SK-N-SH (cell line): ENCODE results near the gene METTL1. TPM values are rescaled to one million over a fixed set of nuclear protein-coding genes. Genes with fewer than 3 reads are reported as not detected.

Experiments
- CTCF ChIA-PET: fragments of 300-600, 350-600 bp; formaldehyde crosslinking; extraction: SDS; loops from one replicate; lab custom pipeline; 2021; lab: Yijun Ruan, JAX
- POLR2A ChIA-PET: fragments of 350-600 bp; sonication (Branson Sonifier 250); formaldehyde crosslinking; extraction: SDS; loops from one replicate; lab custom pipeline; 2020; ENCODE audit warnings: antibody characterized with exemption, inconsistent platforms; lab: Yijun Ruan, JAX
- DNase-seq: peaks from one replicate; pipeline ENCODE4 v3.0.0; 2012
- H2AFZ ChIP-seq: fragments of 200-600 bp; sonication (generic); 2 replicates; pipeline ENCODE4 v1.8.1; 2016; ENCODE audit warnings: antibody characterized with exemption, mild to moderate bottlenecking, low read depth
- H3F3A ChIP-seq: fragments of 200-600 bp; sonication (generic); replicated peaks from 2 replicates; pipeline ENCODE3; 2016; ENCODE audit warnings: antibody characterized with exemption, mild to moderate bottlenecking; ENCODE audit not compliant: insufficient read depth
- H3K27ac ChIP-seq, 2 experiments: fragments of 200-500 bp in 1 of 2; fragments of 200-600 bp in 1 of 2; sonication (Bioruptor generic) in 1 of 2; sonication (generic), shearing (Covaris generic) in 1 of 2; 2 replicates each; pipeline versions ENCODE4 v1.5.1 to v1.6.1; 2014 to 2016; ENCODE audit warnings: low read depth in 2 of 2, inconsistent platforms in 1 of 2, low read length in 1 of 2, mild to moderate bottlenecking in 1 of 2, mixed read lengths in 1 of 2
- H3K27me3 ChIP-seq: fragments of 200-600 bp; sonication (generic), shearing (Covaris generic); 2 replicates; pipeline ENCODE4 v1.6.1; 2016; ENCODE audit warnings: mixed run types; ENCODE audit not compliant: insufficient read depth
- H3K36me3 ChIP-seq, 2 experiments: fragments of 200-500 bp in 1 of 2; fragments of 200-600 bp in 1 of 2; sonication (Bioruptor generic) in 1 of 2; sonication (generic) in 1 of 2; replicated peaks in 1 of 2; 2 replicates each; pipeline versions ENCODE3 to v1.5.1; 2014 to 2016; ENCODE audit warnings: low read length in 1 of 2, mild to moderate bottlenecking in 1 of 2; ENCODE audit not compliant: insufficient read depth in 2 of 2, control insufficient read depth in 1 of 2
- H3K4me1 ChIP-seq, 2 experiments: fragments of 200-500 bp in 1 of 2; fragments of 200-600 bp in 1 of 2; sonication (Bioruptor generic) in 1 of 2; sonication (generic), shearing (Covaris generic) in 1 of 2; 2 replicates each; pipeline versions ENCODE4 v1.5.1 to v1.6.1; 2014 to 2016; ENCODE audit warnings: low read depth in 1 of 2, low read length in 1 of 2, mixed run types in 1 of 2; ENCODE audit not compliant: insufficient read depth in 2 of 2, control insufficient read depth in 1 of 2
- H3K4me2 ChIP-seq: fragments of 200-600 bp; sonication (generic), shearing (Covaris generic); 2 replicates; pipeline ENCODE4 v1.6.1; 2017; ENCODE audit warnings: mixed run types
- H3K4me3 ChIP-seq, 2 experiments: fragments of 200-500 bp in 1 of 2; fragments of 200-600 bp in 1 of 2; sonication (Bioruptor generic) in 1 of 2; sonication (generic), shearing (Covaris generic) in 1 of 2; 2 replicates each; pipeline versions ENCODE4 v1.5.1 to v1.8.1; 2014 to 2016; ENCODE audit warnings: low read depth in 2 of 2, inconsistent platforms in 1 of 2, low read length in 1 of 2, mild to moderate bottlenecking in 1 of 2, mixed read lengths in 1 of 2, moderate library complexity in 1 of 2
- H3K79me2 ChIP-seq: fragments of 200-600 bp; sonication (generic); 2 replicates; pipeline ENCODE4 v1.8.1; 2017; ENCODE audit warnings: mild to moderate bottlenecking; ENCODE audit not compliant: insufficient read depth
- H3K9ac ChIP-seq: fragments of 200-600 bp; sonication (generic); 2 replicates; pipeline ENCODE4 v1.6.1; 2017; ENCODE audit warnings: mixed run types
- H3K9me2 ChIP-seq: fragments of 200-600 bp; sonication (generic); 2 replicates; pipeline ENCODE4 v1.6.1; 2017; ENCODE audit warnings: mixed run types
- H3K9me3 ChIP-seq: fragments of 200-600 bp; sonication (generic); 2 replicates; pipeline ENCODE4 v1.6.1; 2017; ENCODE audit warnings: mixed run types, mild to moderate bottlenecking, moderate library complexity
- H4K20me1 ChIP-seq: fragments of 200-600 bp; sonication (generic); 2 replicates; pipeline ENCODE4 v1.6.1; 2017; ENCODE audit warnings: mild to moderate bottlenecking, mixed run types; ENCODE audit not compliant: insufficient read depth
- EZH2phosphoT487 ChIP-seq: fragments of 200-600 bp; sonication (generic); IDR thresholded peaks from 2 replicates; pipeline ENCODE4 v1.6.1; 2017; ENCODE audit warnings: low read depth, mixed run types, mild to moderate bottlenecking, antibody characterized with exemption, moderate library complexity, borderline replicate concordance
- FOSL2 ChIP-seq: IDR thresholded peaks from 2 replicates; pipeline ENCODE4 v1.4.0; 2012; ENCODE audit warnings: low read depth, mild to moderate bottlenecking, moderate library complexity, borderline replicate concordance
- GABPA ChIP-seq: IDR thresholded peaks from 2 replicates; pipeline ENCODE4 v1.4.0; 2012; ENCODE audit warnings: low read depth, mild to moderate bottlenecking
- IRF3 ChIP-seq: fragments of 150-350 bp; IDR thresholded peaks from 2 replicates; pipeline ENCODE4 v1.6.1; 2016; ENCODE audit warnings: mild to moderate bottlenecking, low read depth, low read length
- MEF2A ChIP-seq: IDR thresholded peaks from 2 replicates; pipeline ENCODE4 v1.4.0; 2012; ENCODE audit warnings: low read depth, borderline replicate concordance
- MXI1 ChIP-seq: IDR thresholded peaks from 2 replicates; pipeline ENCODE4 v1.6.1; 2012; ENCODE audit warnings: mild to moderate bottlenecking, low read depth, low read length, improper control_type of control experiment
- NRF1 ChIP-seq: IDR thresholded peaks from 2 replicates; pipeline ENCODE4 v1.6.1; 2012; ENCODE audit warnings: low read depth, mild to moderate bottlenecking, low read length
- REST ChIP-seq: IDR thresholded peaks from 2 replicates; pipeline ENCODE4 v1.6.1; 2012; ENCODE audit warnings: mild to moderate bottlenecking, low read depth, low read length, moderate library complexity
- SMC3 ChIP-seq: IDR thresholded peaks from 2 replicates; pipeline ENCODE4 v1.6.1; 2012; ENCODE audit warnings: low read depth, low read length, improper control_type of control experiment
- TAF1 ChIP-seq: IDR thresholded peaks from 2 replicates; pipeline ENCODE4 v1.6.1; 2012; ENCODE audit warnings: low read depth, mild to moderate bottlenecking, low read length, moderate library complexity, borderline replicate concordance
- USF2 ChIP-seq: fragments of 150-350 bp; IDR thresholded peaks from 2 replicates; pipeline ENCODE4 v1.6.1; 2017; ENCODE audit warnings: antibody characterized with exemption, low read length, low read depth, borderline replicate concordance
- WGBS: methylation state at CpG from one replicate; pipeline ENCODE4 v1.1.6; 2017; ENCODE audit warnings: low lambda C conversion rate; 5-methylcytosine and 5-hydroxymethylcytosine counted together
- polyA plus RNA-seq, 3 experiments: library from polyadenylated mRNA; depleted of rRNA; stranded (reverse); fragments of >200 nt; gene quantifications; 2 replicates each; pipeline ENCODE4 v1.2.3, GENCODE V29; 2012

The METTL1 gene
- polyA plus RNA-seq, 1 of the 3 experiments (the other 2 are of a cell fraction): 28.0 TPM

GRCh38 chr12:57730336-57731067 lies 41.4 kb downstream of the METTL1 start:
- peaks cover 3 to 17% of the 10 kb centered on the region in 2 experiments for H3K36me3 ChIP-seq
- H3K27ac ChIP-seq: no peak overlapping the region
- ChIA-PET POLR2A (interaction anchor here (1.1 to 1.8 kb wide), 2 partner anchors 14 to 37 kb away, joined by 3 to 5 read pairs; partner anchors contain the start of genes OS9 and TSPAN31), CTCF (interaction anchor here (0.9 kb wide), 1 partner anchor 98 kb away, joined by 4 read pairs; the partner anchor contains the start of gene B4GALNT1)
- WGBS: 85% methylated on average over 13 of the region's 13 CpGs
- H3K9me3 ChIP-seq: no peaks in the 10 kb centered on the region
- H3K79me2 ChIP-seq: no peaks in the 10 kb centered on the region
- peaks cover 17% of the 10 kb centered on the region for H3F3A ChIP-seq
- H3K4me2 ChIP-seq: no peak overlapping the region
- no peaks in the 10 kb centered on the region for H3K9me2 ChIP-seq
- H2AFZ ChIP-seq: no peak overlapping the region
- no peaks in the 10 kb centered on the region for H3K27me3 ChIP-seq
- no peaks in the 10 kb centered on the region for H4K20me1 ChIP-seq
- TF ChIP-seq SMC3 (no peak), MEF2A (no peak), MXI1 (no peak), REST (no peak), USF2 (no peak), GABPA (no peak), FOSL2 (no peak), NRF1 (no peak), EZH2phosphoT487 (no peak), TAF1 (no peak), IRF3 (no peak)
- H3K4me1 ChIP-seq: peaks cover 0 to 12% of the 10 kb centered on the region in 2 experiments; a peak in 1 of 4 replicates
- no peak overlapping the region; a peak in 1 of 4 replicates for H3K4me3 ChIP-seq
- H3K9ac ChIP-seq: no peak overlapping the region
- no peak for DNase-seq
